Stomach (tissue), 4 donors: Measurements from ENCODE around the gene OGFR.

Source experiments
- EP300 ChIP-seq: sonication (generic); formaldehyde crosslinking; IDR thresholded peaks from one replicate; pipeline ENCODE4 v1.6.1; 2017; ENCODE audit warnings: antibody characterized with exemption
- TF ChIP-seq, protein P1 (sequence below), 7 experiments: fragments of 450-650 bp in 4 of 7; fragments of 200-600 bp in 3 of 7; sonication (generic) in 3 of 7; IDR thresholded peaks; one replicate each; pipeline ENCODE4 v1.5.1; 2016 to 2019; ENCODE audit warnings: antibody characterized with exemption in 7 of 7, control low read depth in 2 of 7, mild to moderate bottlenecking in 1 of 7

DNA sequence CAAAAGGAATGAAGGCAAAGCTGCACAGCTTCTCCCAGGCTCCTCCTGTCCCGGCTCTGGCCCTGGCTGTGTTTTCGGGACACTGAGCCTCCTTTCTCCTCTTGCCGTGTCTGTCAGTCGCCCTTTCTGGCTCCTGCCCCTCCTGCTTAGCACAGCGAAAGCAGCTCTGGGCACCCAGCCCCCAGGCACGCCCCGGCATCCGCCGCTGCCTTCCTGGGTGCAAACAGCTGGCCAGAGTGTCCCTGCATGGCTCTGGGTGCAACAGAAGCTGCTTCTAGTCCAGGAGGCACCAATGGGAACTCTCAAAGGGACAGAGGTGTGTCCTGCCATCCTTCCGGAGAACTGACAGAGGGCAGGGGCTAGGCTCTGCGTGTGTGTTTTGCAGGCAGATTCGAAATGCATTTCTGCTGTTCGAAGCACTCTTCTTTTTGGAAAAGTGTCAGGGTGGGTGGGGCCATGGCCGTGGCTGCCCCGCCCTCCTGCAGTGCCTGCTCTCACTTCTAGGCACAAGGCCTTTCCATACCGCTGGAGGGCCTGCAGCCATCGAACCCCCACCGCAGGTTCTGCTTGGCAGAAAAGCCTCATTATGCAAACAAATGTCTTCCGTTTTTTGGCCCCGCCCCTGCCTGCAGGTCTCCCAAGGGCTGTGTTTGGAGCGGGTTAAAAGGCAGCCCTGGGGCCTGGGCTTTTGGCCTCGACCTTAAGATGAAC is 27.7 kb downstream of the OGFR start:
- TF ChIP-seq, protein P1, sequence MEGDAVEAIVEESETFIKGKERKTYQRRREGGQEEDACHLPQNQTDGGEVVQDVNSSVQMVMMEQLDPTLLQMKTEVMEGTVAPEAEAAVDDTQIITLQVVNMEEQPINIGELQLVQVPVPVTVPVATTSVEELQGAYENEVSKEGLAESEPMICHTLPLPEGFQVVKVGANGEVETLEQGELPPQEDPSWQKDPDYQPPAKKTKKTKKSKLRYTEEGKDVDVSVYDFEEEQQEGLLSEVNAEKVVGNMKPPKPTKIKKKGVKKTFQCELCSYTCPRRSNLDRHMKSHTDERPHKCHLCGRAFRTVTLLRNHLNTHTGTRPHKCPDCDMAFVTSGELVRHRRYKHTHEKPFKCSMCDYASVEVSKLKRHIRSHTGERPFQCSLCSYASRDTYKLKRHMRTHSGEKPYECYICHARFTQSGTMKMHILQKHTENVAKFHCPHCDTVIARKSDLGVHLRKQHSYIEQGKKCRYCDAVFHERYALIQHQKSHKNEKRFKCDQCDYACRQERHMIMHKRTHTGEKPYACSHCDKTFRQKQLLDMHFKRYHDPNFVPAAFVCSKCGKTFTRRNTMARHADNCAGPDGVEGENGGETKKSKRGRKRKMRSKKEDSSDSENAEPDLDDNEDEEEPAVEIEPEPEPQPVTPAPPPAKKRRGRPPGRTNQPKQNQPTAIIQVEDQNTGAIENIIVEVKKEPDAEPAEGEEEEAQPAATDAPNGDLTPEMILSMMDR (IDR thresholded peaks at IDR 0.05) = no peak
- TF ChIP-seq EP300 = no peak
